ENCODE results near the gene ZDHHC20. TPM values are rescaled to one million over a fixed set of nuclear protein-coding genes. Genes with fewer than 3 reads are reported as not detected.

ZDHHC20 gene
- total RNA-seq, 1 donor from 2014 or later = 72.5 TPM

DNA sequence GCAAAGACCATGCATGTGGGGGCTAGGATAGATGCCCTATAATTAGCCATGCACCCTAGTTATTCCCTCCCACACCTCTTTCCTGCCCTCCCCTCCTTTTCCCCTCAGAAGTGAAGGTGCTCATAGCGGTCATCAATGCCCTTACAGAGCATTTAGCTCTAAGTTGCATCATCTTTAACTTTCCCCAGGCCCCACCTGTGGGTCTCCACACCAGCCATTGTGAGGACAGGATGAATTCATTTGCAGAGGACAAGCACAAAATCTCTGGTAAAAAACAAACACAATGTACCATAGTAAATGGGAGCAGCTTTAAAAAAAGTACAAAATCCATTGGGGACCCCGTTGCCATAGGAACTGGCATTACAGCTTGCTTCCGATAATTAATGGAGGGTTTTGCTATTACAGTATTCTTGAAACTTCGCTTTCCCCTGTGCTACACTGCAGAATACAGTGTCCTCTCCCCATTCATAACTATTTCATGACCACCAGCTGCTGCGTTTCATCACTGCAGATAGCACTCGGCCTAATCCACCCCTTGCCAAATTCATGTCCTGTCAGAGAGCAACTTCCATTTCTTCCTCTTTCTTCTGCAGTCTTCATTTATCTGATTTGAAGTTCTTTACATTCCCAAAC lies 110.5 kb downstream of the ZDHHC20 start:
- Mint-ChIP-seq H3K27me3 (ENCODE audit: unreplicated experiment) (peaks cover 6% of the 10 kb centered on the region), H3K27ac (ENCODE audit: unreplicated experiment) (no peak overlapping the region), H3K36me3 (ENCODE audit: low read depth, unreplicated experiment) (no peaks in the 10 kb centered on the region), H3K4me3 (ENCODE audit: unreplicated experiment) (no peak overlapping the region), H3K4me1 (ENCODE audit: unreplicated experiment) (peaks cover 7% of the 10 kb centered on the region), H3K9me3 (ENCODE audit: unreplicated experiment) (no peaks in the 10 kb centered on the region)
- TF ChIP-seq, protein P1, sequence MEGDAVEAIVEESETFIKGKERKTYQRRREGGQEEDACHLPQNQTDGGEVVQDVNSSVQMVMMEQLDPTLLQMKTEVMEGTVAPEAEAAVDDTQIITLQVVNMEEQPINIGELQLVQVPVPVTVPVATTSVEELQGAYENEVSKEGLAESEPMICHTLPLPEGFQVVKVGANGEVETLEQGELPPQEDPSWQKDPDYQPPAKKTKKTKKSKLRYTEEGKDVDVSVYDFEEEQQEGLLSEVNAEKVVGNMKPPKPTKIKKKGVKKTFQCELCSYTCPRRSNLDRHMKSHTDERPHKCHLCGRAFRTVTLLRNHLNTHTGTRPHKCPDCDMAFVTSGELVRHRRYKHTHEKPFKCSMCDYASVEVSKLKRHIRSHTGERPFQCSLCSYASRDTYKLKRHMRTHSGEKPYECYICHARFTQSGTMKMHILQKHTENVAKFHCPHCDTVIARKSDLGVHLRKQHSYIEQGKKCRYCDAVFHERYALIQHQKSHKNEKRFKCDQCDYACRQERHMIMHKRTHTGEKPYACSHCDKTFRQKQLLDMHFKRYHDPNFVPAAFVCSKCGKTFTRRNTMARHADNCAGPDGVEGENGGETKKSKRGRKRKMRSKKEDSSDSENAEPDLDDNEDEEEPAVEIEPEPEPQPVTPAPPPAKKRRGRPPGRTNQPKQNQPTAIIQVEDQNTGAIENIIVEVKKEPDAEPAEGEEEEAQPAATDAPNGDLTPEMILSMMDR (IDR thresholded peaks at IDR 0.05; ENCODE audit: unreplicated experiment) = no peak
- DNase-seq (ENCODE audit: low spot score) = no peak

DNA sequence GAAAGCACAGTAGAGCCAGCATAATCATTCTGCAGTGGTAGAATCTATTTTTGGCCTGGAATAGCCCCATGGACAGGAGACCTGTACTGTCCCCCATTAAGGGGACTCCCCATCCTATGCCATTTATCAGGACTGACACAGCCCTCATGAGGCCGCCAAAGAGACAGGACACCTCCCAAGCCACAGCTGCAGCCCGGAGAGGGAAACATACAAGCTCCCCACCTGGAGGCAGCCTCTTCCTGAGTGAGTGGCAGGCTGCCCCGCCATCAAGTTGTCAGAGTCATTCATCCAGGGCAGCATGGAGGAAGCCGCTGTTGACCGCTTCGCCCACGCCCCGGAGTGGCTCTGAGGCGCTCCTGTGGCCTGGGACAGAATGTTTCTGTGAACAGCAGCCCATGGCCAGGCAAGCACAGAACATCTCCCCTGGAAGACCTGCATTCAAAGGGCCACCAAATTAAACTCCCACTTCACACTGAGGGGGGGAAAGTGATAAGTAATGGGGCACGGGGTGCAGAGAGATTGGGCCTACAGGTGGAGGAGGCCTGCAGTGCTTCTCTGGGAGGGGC lies 111.3 kb downstream of the ZDHHC20 start:
- Mint-ChIP-seq H3K4me3 (ENCODE audit: unreplicated experiment) (no peak overlapping the region), H3K9me3 (ENCODE audit: unreplicated experiment) (no peaks in the 10 kb centered on the region), H3K27me3 (ENCODE audit: unreplicated experiment) (peaks cover 6% of the 10 kb centered on the region), H3K4me1 (ENCODE audit: unreplicated experiment) (peaks cover 7% of the 10 kb centered on the region), H3K36me3 (ENCODE audit: low read depth, unreplicated experiment) (no peaks in the 10 kb centered on the region), H3K27ac (ENCODE audit: unreplicated experiment) (no peak overlapping the region)
- no peak for DNase-seq (ENCODE audit: low spot score)
- TF ChIP-seq, protein P1 (IDR thresholded peaks at IDR 0.05; ENCODE audit: unreplicated experiment) = no peak

DNA sequence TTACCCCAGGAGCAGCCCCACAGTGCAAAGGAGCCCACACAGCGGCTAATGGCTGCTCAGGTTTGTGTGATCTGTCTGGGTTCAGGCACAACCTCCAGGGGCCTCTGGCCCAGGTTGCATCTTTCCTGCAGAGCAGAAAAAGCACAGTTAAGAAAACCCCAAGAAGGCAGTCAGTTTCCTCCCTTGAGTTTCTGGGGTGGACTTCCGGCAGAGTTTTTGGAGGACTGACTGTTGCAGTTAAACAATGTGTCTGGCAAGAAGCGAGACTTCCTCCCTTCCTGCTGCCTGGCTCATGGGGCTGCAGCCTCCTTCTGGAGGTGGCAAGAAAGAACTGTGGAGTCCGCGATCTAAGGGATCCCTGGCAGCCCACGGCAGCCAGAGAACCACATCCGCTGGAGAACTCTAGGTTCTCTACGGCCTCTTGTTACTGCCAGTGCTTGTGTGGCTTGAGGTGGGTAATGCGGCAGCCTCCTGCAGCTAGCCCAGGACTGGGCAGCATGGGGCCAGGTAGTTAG lies 114.4 kb downstream of the ZDHHC20 start:
- peaks cover 1% of the 10 kb centered on the region for H3K27me3 Mint-ChIP-seq (ENCODE audit: unreplicated experiment)
- no peak overlapping the region for H3K4me3 Mint-ChIP-seq (ENCODE audit: unreplicated experiment)
- no peaks in the 10 kb centered on the region for H3K36me3 Mint-ChIP-seq (ENCODE audit: low read depth, unreplicated experiment)
- no peak overlapping the region for H3K27ac Mint-ChIP-seq (ENCODE audit: unreplicated experiment)
- H3K9me3 Mint-ChIP-seq (ENCODE audit: unreplicated experiment) = no peaks in the 10 kb centered on the region
- TF ChIP-seq, protein P1 (IDR thresholded peaks at IDR 0.05; ENCODE audit: unreplicated experiment) = no peak
- peaks cover 7% of the 10 kb centered on the region for H3K4me1 Mint-ChIP-seq (ENCODE audit: unreplicated experiment)
- no peak for DNase-seq (ENCODE audit: low spot score)

DNA sequence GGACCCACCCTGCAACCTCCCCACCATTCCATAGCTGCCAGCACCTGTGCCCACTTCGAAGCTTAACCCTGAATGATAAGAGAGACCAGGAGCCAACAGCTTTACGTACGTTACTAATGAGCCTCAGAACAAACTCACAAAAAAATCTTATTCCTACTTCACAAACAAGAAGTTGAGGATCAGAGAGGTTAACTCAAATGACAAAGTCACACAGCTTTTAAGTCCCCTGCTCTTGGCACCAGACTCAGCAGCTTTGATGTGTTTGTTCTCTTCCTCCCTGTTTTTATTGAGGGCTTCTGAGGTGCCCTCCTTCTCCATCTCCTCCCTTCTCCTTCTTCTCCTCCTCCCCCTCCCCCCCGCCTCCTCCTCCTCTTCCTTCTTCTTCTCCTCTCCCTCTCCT lies 115.4 kb downstream of the ZDHHC20 start:
- peaks cover 6% of the 10 kb centered on the region for H3K27me3 Mint-ChIP-seq (ENCODE audit: unreplicated experiment)
- no peak for DNase-seq (ENCODE audit: low spot score)
- TF ChIP-seq, protein P1 (IDR thresholded peaks at IDR 0.05; ENCODE audit: unreplicated experiment) = no peak
- H3K27ac Mint-ChIP-seq (ENCODE audit: unreplicated experiment) = no peak overlapping the region
- peaks cover 16% of the 10 kb centered on the region for H3K4me1 Mint-ChIP-seq (ENCODE audit: unreplicated experiment)
- H3K36me3 Mint-ChIP-seq (ENCODE audit: low read depth, unreplicated experiment) = peaks cover 4% of the 10 kb centered on the region
- H3K4me3 Mint-ChIP-seq (ENCODE audit: unreplicated experiment) = no peak overlapping the region
- H3K9me3 Mint-ChIP-seq (ENCODE audit: unreplicated experiment) = no peaks in the 10 kb centered on the region

Data from endothelial cell (in vitro differentiated cells).